Measurements from ENCODE around the gene TMEM86B. TPM values are rescaled to one million over a fixed set of nuclear protein-coding genes. Genes with fewer than 3 reads are reported as not detected.
A peak's percentile ranks its signal among the peaks of the same experiment; 100 is the strongest.

The TMEM86B gene
- total and polyA plus RNA-seq, 8 donors, result 0.29 to 47.8 (median 9.7) TPM

DNA sequence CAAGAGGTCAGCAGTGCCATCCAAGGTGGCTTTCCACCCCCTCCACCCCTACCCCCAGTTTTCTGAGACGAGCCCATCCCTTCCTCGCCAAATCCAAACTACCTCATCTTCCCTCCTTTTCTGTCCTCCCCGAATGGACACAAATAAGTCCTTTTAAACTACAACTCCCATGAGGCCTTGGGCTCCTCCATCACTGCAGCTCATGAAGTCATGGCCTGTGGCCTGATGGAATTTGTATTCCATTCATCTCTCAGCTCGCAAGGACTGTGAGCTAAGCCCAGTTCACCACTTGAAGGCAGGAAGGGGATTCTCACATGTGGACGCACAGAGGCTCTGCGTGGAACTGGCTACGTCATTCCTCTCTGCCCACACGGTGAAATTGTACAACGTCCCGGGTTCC lies 31.8 kb downstream of the TMEM86B start:
- DNase-seq, result no peak
- TF ChIP-seq POLR2AphosphoS5 (IDR thresholded peaks at IDR 0.05) (no peak), POLR2A (IDR thresholded peaks at IDR 0.05) (no peak), EP300 (IDR thresholded peaks at IDR 0.05) (no peak)
- TF ChIP-seq, protein P1, sequence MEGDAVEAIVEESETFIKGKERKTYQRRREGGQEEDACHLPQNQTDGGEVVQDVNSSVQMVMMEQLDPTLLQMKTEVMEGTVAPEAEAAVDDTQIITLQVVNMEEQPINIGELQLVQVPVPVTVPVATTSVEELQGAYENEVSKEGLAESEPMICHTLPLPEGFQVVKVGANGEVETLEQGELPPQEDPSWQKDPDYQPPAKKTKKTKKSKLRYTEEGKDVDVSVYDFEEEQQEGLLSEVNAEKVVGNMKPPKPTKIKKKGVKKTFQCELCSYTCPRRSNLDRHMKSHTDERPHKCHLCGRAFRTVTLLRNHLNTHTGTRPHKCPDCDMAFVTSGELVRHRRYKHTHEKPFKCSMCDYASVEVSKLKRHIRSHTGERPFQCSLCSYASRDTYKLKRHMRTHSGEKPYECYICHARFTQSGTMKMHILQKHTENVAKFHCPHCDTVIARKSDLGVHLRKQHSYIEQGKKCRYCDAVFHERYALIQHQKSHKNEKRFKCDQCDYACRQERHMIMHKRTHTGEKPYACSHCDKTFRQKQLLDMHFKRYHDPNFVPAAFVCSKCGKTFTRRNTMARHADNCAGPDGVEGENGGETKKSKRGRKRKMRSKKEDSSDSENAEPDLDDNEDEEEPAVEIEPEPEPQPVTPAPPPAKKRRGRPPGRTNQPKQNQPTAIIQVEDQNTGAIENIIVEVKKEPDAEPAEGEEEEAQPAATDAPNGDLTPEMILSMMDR (IDR thresholded peaks at IDR 0.05), result no peak
- H3K4me1 ChIP-seq, result no peaks in the 10 kb centered on the region
- peaks cover 0 to 60% (median 0%) of the 10 kb centered on the region in 3 donors for H3K27me3 ChIP-seq
- H3K36me3 ChIP-seq, result peaks cover 0 to 89% (median 37%) of the 10 kb centered on the region in 4 donors
- H3K27ac ChIP-seq, result no peak overlapping the region
- no peaks in the 10 kb centered on the region for H3K9me3 ChIP-seq
- WGBS, 5 donors, result 87 to 93% (median 88%) methylated on average over 10 of the region's 10 CpGs
- no peak overlapping the region for H3K4me3 ChIP-seq
- intact Hi-C loops (cut with DNase I; ENCODE audit: low total_unique reads), result no loop called here

GRCh38 chr19:55193481-55193880 lies 35.1 kb downstream of the TMEM86B start:
- Histone ChIP-seq H3K9me3 (no peaks in the 10 kb centered on the region), H3K27ac (no peak overlapping the region), H3K4me1 (no peaks in the 10 kb centered on the region), H3K27me3 (peaks cover 0 to 50% (median 0%) of the 10 kb centered on the region in 3 donors), H3K4me3 (no peak overlapping the region), H3K36me3 (peaks cover 0 to 60% (median 23%) of the 10 kb centered on the region in 4 donors)
- 73 to 86% (median 83%) methylated on average over 12 of the region's 12 CpGs for WGBS, 5 donors
- intact Hi-C loops (cut with DNase I; ENCODE audit: low total_unique reads), result no loop called here
- DNase-seq, result no peak
- TF ChIP-seq POLR2AphosphoS5 (IDR thresholded peaks at IDR 0.05) (no peak), POLR2A (IDR thresholded peaks at IDR 0.05) (no peak), EP300 (IDR thresholded peaks at IDR 0.05) (no peak)
- TF ChIP-seq, protein P1 (IDR thresholded peaks at IDR 0.05), result no peak

DNA sequence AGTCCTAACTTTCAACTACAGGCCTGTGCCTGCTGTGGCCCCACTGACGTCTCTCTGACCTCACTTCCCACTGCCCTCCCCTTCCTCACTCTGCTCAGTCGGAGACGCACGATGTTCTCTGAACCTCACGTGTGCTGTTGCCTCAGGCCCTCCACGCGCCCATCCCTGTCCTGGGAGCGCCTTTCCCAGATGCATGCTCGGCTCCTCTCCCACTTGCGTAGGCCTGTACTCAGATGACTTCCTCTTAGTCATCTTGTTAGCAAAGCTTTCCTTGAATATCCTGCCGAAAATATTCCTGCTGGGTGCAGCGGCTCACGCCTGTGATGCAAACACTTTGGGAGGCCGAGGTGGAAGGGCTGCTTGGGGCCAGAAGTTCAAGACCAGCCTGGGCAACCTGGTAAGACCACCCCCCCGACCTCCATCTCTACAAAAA lies 39.1 kb downstream of the TMEM86B start:
- no peaks in the 10 kb centered on the region for H3K4me1 ChIP-seq
- TF ChIP-seq POLR2AphosphoS5 (IDR thresholded peaks at IDR 0.05), result peak in 1 of 3 donors; percentile 18
- TF ChIP-seq, protein P1 (IDR thresholded peaks at IDR 0.05), result no peak
- intact Hi-C loops (cut with DNase I; ENCODE audit: low total_unique reads), result no loop called here
- no peak for DNase-seq
- H3K27me3 ChIP-seq, result peaks cover 0 to 63% (median 0%) of the 10 kb centered on the region in 3 donors
- no peaks in the 10 kb centered on the region for H3K9me3 ChIP-seq
- peak overlapping the region in 1 of 5 donors; percentile 43 for H3K27ac ChIP-seq
- no peak overlapping the region for H3K4me3 ChIP-seq
- peaks cover 0 to 31% (median 12%) of the 10 kb centered on the region in 4 donors for H3K36me3 ChIP-seq
- 66 to 74% (median 69%) methylated on average over 15 of the region's 15 CpGs for WGBS, 5 donors

DNA sequence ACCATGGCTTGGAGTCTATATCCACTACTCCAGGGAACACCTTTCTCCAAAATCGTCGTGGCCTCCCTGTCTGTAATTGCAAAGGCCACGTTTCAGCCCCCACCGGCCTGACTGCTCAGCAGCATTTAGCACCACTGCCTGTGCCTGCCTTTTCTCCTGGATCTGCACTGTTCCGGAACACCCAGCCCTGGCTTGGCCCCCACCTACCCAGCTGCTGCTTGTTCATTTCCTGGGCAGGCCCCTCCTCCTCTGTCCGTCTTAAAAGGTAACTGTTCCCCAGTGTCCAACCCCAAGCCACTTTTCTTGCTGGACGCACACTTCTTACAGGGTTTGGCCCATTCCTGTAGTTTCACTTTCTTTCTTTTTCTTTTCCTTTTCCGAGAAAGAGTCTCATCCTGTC lies 39.9 kb downstream of the TMEM86B start:
- no peak for TF ChIP-seq POLR2A (IDR thresholded peaks at IDR 0.05)
- H3K4me3 ChIP-seq, result no peak overlapping the region
- peak overlapping the region in 1 of 5 donors; percentile 43 for H3K27ac ChIP-seq
- H3K27me3 ChIP-seq, result peaks cover 0 to 61% (median 0%) of the 10 kb centered on the region in 3 donors
- intact Hi-C loops (cut with DNase I; ENCODE audit: low total_unique reads), result no loop called here
- no peaks in the 10 kb centered on the region for H3K4me1 ChIP-seq
- H3K36me3 ChIP-seq, result peaks cover 0 to 25% (median 10%) of the 10 kb centered on the region in 4 donors
- H3K9me3 ChIP-seq, result no peaks in the 10 kb centered on the region
- DNase-seq, result no peak
- 50 to 68% (median 55%) methylated on average over 8 of the region's 8 CpGs for WGBS, 5 donors

- peaks cover 0 to 19% (median 8%) of the 10 kb centered on the region in 4 donors for H3K36me3 ChIP-seq
- intact Hi-C loops (cut with DNase I; ENCODE audit: low total_unique reads), result no loop called here
- H3K4me3 ChIP-seq, result no peak overlapping the region
- H3K27ac ChIP-seq, result no peak overlapping the region
- peaks cover 4 to 63% (median 7%) of the 10 kb centered on the region in 3 donors for H3K27me3 ChIP-seq
- WGBS, 5 donors, result 66 to 82% (median 73%) methylated on average over 10 to 12 of the region's 12 CpGs
- no peaks in the 10 kb centered on the region for H3K4me1 ChIP-seq
- TF ChIP-seq EP300 (IDR thresholded peaks at IDR 0.05) (no peak), POLR2A (IDR thresholded peaks at IDR 0.05) (no peak), POLR2AphosphoS5 (IDR thresholded peaks at IDR 0.05) (no peak)
- no peaks in the 10 kb centered on the region for H3K9me3 ChIP-seq
- DNase-seq, result no peak
These were observed 42.5 kb downstream of the TMEM86B start for GRCh38 chr19:55186080-55186479.
